Brain pericyte (primary cell): ENCODE measurements around the gene HIVEP3.

Experiments used
- DNase-seq: peaks from one replicate; pipeline ENCODE4 v3.0.0-alpha.2; 2012; ENCODE audit warnings: low read depth, low spot score

Gene HIVEP3

GRCh38 chr1:41789661-41790330, 128.9 kb downstream of the HIVEP3 start:
- DNase-seq = no peak

GRCh38 chr1:41788427-41788826, 130.3 kb downstream of the HIVEP3 start:
- no peak for DNase-seq

DNA sequence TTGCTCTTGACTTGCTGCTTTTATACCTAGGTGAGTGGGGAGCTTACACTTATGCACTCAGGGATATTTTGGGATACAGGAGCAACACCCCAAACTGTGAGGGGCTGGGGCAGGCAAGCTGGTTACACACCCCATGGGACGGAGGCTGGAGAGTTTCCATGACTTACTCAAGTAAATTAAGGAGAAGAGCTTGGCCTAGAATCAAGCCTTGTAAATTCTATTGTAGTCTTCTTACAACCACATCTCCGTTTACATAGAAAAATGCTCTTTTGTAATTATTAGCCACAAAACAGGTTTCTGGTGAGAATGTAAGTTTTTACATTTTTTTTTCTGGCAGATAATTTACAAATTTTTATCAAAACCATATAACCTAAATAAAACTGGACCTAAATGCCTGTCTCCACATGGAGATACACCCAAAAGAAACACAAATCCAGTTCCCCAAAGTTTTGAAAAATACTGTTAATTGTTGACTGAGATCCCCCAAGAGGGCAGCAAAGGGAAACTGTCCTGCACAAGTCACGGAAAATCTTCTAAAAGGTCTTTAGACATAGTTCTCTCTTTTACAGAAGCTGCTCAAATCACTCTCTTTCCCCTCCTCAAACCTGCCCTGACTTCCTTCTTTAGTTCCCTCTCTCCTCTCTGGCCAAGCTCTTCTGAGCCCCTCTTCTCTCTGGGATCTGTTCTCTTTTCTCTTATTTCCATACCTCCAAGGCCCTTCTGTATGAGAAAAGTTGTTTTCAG, 134.0 kb downstream of the HIVEP3 start:
- DNase-seq = no peak

DNA sequence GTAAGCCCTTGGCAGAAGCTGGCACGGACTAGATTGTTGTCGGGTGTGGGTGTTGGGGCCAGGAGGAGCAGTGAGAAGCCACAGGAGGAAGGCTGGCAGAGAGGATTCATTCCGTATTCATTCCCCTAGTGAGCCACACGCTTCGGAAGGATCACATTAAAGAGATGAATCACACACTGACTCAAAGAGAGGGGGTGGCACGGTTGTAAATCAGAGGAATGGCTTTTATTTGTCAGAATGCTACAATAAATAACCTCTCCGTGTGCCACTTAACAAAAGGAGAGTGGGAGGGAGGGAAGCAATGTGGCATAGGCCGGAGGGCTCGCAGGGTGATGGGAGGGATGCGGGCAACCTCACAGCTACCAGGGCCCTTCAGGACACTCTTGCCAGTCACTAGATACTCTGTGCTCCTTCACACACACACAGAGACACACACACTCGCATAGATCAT, 135.5 kb downstream of the HIVEP3 start:
- no peak for DNase-seq

DNA sequence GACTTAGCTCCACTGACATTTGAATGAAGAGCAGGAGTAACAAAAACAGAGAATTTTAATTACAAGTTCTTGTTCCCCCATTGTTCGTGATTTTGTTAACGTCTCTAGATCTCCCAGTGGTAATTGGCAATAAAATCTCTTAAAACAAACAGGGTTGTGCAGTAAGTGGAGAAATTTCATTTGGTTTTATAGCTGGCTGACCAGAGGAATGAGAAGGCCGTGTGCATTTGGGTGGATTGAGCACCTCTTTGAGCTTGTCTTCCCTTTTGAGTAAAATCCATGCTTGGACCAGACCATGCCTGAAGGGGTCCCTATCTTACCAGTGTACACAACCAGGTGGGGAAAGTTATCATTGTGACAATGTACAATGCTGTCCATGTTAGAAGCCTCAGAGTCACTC, 137.8 kb downstream of the HIVEP3 start:
- DNase-seq = no peak

DNA sequence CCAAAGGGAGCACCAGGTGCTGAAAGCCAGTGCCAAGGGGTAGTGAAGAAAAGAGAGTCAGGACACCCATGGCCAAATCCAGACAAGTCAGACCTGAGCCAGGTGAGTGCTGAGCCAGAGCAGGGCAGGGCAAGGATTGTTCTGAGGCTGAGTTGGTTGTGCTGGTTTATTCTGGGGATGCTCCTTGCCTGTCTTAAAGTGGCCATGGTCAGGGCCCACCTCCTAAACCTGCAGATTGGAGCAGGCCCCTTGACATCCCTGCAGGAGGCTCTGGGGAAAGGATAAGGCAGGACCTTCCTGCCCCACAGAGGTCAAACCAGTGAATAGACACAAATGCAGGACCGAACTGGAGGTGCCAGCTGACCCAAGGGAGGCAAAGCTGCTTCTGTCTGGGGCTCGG, 138.4 kb downstream of the HIVEP3 start:
- DNase-seq = no peak

DNA sequence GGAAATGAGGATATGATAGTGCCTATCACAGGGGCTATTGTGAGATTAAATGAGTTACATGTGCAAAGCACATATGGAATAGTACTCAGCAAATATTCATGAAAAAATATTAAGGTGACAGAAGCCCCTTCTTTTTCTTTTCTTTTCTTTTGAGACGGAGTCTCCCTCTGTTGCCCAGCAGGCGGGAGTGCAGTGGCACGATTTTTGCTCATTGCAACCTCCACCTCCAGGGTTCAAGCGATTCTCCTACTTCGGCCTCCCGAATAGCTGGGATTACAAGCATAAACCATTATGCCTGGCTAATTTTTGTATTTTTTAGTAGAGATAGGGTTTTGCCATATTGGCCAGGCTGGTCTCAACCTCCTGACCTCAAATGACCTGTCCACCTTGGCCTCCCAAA, 139.4 kb downstream of the HIVEP3 start:
- DNase-seq = no peak

- DNase-seq = no peak
Observed at GRCh38 chr1:41777695-41778094, 141.0 kb downstream of the HIVEP3 start.

DNA sequence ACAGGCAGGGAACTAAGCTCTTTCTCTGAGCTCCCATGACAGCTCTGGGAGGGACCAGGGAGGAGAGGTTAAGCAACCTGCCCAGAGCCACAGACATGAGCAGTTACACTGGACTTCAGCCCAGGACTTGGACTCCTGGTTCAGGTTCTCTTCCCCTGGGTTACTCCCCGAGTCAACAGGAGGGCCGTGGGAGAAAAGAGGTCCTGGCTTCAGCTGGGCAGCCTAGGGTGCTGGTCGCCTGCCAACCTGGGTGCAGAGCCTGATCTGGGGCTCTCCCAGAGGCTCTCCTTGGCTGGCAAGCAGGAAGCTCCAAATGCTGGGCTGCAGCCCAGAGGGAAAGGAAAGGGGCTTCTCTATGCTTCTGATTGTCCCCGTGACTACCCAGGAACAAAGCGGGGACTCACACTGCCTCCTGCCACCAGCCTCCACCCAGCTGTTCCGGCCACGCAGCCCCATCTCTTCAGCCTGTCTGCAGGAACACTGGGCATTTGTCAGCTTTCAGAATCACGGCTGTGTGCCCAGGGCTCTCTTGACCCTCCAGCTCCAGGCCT, 141.8 kb downstream of the HIVEP3 start:
- DNase-seq = no peak

DNA sequence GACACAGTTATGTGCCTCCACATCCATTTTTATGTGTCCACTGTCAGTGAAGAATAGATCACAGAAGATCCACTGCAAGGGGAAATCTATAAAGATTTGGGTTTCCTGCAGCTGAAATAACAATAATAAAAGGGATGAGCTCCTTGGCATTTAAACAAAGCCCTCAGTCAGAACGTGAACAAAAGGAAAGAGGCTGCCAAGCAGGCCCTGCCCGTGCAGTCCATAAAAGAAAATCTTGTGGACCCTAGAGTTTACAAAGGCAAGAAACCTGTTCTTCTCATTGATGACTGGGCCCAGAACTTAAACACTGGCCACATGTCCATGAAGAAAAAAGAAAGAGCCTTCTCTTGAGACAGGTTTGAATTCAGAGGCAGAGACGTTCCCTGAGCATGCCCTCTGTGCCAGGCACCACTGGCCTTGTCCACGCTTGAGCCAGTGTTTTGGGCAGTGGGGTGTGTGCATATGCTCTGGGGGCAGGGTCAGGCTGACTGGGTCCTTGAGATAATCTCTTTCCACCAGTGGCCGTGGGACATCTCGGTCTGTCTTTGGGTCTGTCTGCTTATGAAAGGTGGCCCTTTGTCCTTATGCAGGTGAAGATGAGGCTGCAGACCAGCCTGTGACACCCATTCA, 142.7 kb downstream of the HIVEP3 start:
- DNase-seq = no peak

DNA sequence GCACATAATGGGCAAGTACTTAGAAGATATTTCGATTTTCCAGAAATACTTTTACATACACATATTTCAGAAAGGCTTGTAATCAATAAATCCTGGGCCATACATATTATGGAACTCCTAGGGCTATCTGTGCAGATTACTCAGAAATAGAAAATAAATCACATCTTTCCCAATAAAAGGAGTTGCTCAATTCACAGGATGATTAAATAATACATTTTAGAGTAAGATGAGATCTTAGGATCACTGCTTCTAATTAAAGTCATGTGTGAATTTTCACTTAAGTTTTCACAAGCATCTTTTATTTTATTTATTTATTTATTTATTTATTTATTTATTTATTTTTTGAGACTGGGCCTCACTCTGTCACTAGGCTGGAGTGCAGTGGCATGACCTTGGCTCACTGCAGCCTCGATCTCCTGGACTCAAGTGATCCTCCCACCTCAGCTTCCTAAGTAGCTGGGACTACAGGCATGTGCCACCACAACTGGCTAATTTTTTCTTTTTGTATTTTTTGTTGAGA, 144.2 kb downstream of the HIVEP3 start:
- no peak for DNase-seq

- DNase-seq = no peak
Observed at GRCh38 chr1:41773842-41774241, 144.9 kb downstream of the HIVEP3 start.

DNA sequence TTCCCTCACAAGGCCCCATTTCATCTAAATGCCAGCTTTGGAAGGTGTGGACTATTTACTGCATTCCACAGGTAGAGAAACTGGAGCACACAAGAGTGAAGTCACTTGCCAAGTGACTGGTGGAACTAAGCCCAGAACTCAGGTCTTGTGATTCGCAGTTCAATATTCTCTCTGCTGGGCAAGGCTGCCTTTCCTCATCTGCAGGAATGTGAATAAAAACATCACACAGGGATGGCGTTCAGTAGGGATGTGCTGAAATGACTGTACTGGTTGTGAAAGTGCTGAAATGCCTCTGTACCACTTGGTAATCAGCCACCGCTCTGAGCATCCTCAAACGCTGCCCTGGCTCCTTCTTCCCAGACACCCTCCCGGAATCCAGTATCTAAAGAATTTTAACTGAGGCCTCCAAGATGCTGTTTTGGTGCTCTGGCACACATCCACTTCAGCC, 145.6 kb downstream of the HIVEP3 start:
- no peak for DNase-seq

DNA sequence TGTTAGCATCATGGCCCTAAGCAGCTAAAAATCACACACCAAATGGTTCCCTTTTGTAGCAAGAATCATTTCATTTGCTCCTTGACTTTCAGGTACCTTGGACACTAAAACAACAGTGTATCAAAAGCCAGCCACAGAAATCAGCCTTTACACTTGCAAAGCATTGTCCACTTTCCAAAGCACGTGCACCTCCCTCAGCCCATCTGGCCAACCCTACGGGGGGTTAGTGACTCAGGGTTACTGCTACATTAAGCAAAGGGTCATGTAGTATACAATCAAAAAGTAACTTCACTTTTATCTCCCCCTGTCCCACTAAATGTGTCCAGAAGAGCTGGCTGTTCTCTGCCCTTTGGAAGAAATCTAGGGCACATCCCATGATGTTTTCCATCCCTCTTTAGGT, 149.7 kb downstream of the HIVEP3 start:
- no peak for DNase-seq

- no peak for DNase-seq
Observed at GRCh38 chr1:41768583-41768982, 150.1 kb downstream of the HIVEP3 start.

DNA sequence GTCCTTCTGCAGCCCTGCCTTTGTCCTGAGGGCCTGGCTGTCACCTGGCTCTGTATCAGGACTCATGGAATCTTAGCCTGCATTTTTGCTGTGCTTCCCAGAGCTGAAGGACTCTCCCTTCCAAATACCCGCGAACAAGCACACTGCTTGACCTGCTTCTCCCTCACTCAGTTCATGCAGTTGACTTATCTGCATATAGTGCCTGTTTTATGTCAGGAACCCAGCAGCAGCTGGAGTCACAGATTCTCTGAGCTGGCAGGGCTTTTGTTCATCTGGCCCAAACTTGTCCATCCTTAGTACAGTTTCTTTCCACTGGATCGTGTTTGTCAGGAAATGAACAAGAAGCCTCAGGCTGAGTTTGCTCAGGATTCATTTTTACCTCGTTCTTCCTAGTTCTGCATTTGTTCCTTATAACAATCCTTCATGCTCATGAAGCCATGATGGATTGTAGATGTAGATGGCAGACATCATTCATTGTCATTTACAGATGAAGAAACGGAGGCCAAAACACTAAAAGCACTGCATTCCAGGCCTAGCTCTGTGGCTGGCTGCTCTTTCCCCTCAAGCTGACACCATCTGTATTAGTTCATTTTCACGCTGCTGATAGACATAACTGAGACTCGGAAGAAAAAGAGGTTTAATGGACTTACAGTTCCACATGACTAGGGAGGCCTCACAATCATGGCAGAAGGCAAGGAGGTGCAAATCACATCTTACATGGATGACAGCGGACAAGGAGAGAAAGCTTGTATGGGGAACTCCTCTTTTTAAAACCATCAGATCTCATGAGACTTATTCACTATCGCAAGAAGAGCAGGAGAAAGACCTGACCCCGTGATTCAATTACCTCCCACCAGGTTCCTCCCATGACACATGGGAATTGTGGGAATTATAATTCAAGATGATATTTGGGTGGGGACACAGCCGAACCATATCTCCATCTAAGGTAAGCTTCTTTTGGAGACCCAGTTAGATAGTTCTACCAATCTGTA, 150.9 kb downstream of the HIVEP3 start:
- no peak for DNase-seq

- no peak for DNase-seq
Observed at GRCh38 chr1:41766546-41766945, 152.2 kb downstream of the HIVEP3 start.

- no peak for DNase-seq
Observed at GRCh38 chr1:41766041-41766440, 152.7 kb downstream of the HIVEP3 start.

DNA sequence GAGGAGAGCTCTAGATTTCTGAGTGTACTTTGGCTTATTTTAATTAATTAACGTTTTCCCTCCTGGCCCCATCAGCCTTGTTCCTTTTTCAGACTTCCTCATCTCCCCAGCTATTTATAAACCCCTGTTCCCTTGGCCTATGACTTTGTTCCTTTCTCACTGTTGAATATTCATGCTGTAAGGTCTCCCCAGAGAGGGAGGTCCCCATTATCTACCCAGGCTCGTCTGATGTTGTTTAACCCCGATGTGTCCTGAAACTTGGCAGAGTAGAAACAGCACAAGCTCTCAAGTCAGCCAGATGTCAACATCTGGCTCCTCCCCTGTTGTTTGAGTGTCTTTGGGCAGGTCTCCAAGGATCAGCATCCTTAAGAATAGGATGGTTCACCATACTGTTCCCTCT, 153.6 kb downstream of the HIVEP3 start:
- no peak for DNase-seq

DNA sequence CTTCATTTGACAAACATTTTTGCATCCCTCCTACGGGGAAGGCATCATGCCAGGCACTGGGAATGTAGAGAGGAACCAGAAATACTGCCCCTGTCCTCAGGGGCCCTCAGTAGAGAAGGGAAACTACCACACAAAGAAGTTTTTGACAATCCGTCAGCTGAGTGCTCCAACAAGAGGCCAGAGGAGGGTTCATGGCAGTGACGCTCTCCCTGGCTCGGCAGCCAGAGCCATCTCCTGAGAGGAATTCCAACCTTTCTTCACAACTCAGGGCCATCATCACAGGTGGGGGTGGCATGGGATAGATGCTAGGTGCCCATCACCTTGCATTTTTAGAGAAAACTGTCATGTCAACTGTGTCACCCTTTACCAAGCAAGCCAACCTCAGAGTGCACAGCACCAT, 154.1 kb downstream of the HIVEP3 start:
- DNase-seq = no peak

DNA sequence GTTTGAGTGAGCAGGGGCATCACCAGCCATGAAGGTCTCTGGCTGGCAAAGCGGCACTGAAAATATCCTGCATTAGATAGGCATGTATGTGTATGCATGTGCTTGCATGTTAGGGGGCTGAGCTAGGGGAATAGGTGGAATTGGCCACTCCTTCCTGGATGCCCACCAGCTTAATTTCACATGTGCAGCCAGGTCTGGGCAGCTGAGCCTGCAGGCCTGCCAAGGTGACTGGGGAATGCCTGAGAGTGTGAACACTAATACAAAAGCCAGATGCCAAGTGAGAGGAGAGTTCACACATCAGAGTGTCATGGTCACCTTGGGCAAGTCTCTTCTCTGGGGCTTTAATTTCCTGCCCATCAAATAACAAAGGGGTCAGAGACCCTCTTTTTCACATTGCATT, 155.9 kb downstream of the HIVEP3 start:
- no peak for DNase-seq
